RWPE1 (cell line): ENCODE results near the gene PTPRN.

Experiments used
- CTCF ChIA-PET: fragments of 350-600 bp; sonication (Branson Sonifier 250); formaldehyde crosslinking; extraction: SDS; loops from one replicate; lab custom pipeline; 2021; lab: Yijun Ruan, JAX
- POLR2A ChIA-PET: fragments of 400-600 bp; formaldehyde crosslinking; extraction: SDS; loops from one replicate; lab custom pipeline; 2020; ENCODE audit warnings: antibody characterized with exemption; ENCODE audit not compliant: low non-redundant PET; lab: Yijun Ruan, JAX
- DNase-seq: peaks from one replicate; pipeline ENCODE4 v3.0.0; 2012; ENCODE audit warnings: low spot score
- H3K27ac ChIP-seq: fragments of 450-650 bp; 2 replicates; pipeline ENCODE4 v1.5.1; 2017
- CTCF ChIP-seq: fragments of 450-650 bp; conservative IDR thresholded peaks from 2 replicates; pipeline ENCODE4 v1.5.1; 2017; ENCODE audit warnings: low read depth, mild to moderate bottlenecking

Gene PTPRN

GRCh38 chr2:219254590-219255201 is 54.5 kb downstream of the PTPRN start:
- POLR2A ChIA-PET: interaction anchor here (1.7 to 4.9 kb wide), 3 partner anchors 9 to 24 kb away, joined by 6 to 35 read pairs (median 10); partner anchors contain the start of genes DNAJB2, GLB1L and STK16
- no peak for TF ChIP-seq CTCF
- H3K27ac ChIP-seq: no peak overlapping the region
- DNase-seq: no peak
- CTCF ChIA-PET: interaction anchor here (2.4 to 3.2 kb wide), 2 partner anchors 23 to 40 kb away, joined by 18 to 20 read pairs; no protein-coding TSS in a partner anchor

GRCh38 chr2:219253753-219254589 is 55.2 kb downstream of the PTPRN start, which contains the start of gene TUBA4A:
Gene TUBA4A (minus strand): TSS chr2:219253918. CDS start chr2:219253858, 60 bp downstream.
- no peak for TF ChIP-seq CTCF
- CTCF ChIA-PET: interaction anchor here (0.6 to 3.2 kb wide), 7 partner anchors 23 to 94 kb away, joined by 3 to 22 read pairs (median 4); partner anchors contain the start of gene DNAJB2
- peak; percentile 92 for DNase-seq
- peak within 1 kb of the TSS; percentile 98 for H3K27ac ChIP-seq
- POLR2A ChIA-PET: interaction anchor here (0.6 to 4.9 kb wide), 5 partner anchors 9 to 463 kb away, joined by 3 to 35 read pairs (median 6); partner anchors contain the start of genes DNAJB2, GLB1L and STK16

- peak within 1 kb of the TSS; percentile 98 for H3K27ac ChIP-seq
- CTCF ChIA-PET: interaction anchor here (0.6 to 3.2 kb wide), 8 partner anchors 25 to 94 kb away, joined by 3 to 22 read pairs (median 6); partner anchors contain the start of gene DNAJB2
- TF ChIP-seq CTCF: no peak
- POLR2A ChIA-PET: interaction anchor here (0.6 to 4.9 kb wide), 11 partner anchors 9 to 463 kb away, joined by 3 to 35 read pairs (median 4); partner anchors contain the start of genes DNAJB2 and OBSL1
- DNase-seq: peak; percentile 72
These were observed 56.1 kb downstream of the PTPRN start, which contains the start of gene TUBA4B for GRCh38 chr2:219252900-219253752. Gene TUBA4B (plus strand): TSS chr2:219253243. CDS start chr2:219253408, 165 bp downstream.

GRCh38 chr2:219252570-219252899 is 56.7 kb downstream of the PTPRN start:
- TF ChIP-seq CTCF: no peak
- ChIA-PET CTCF (interaction anchor here (0.6 to 2.5 kb wide), 4 partner anchors 26 to 45 kb away, joined by 3 to 22 read pairs (median 13); partner anchors contain the start of gene DNAJB2), POLR2A (interaction anchor here (0.6 to 4.9 kb wide), 11 partner anchors 8 to 319 kb away, joined by 3 to 35 read pairs (median 4); partner anchors contain the start of genes DNAJB2 and OBSL1)
- H3K27ac ChIP-seq: peak overlapping the region; percentile 98
- DNase-seq: peak; percentile 17

- ChIA-PET POLR2A (interaction anchor here (0.6 to 4.9 kb wide), 6 partner anchors 21 to 319 kb away, joined by 3 to 35 read pairs (median 6); partner anchors contain the start of genes DNAJB2 and OBSL1), CTCF (interaction anchor here (1.4 to 2.5 kb wide), 3 partner anchors 26 to 46 kb away, joined by 7 to 22 read pairs (median 19); partner anchors contain the start of gene DNAJB2)
- peak overlapping the region; percentile 98 for H3K27ac ChIP-seq
- peak; percentile 45 for DNase-seq
- no peak for TF ChIP-seq CTCF
These were observed 57.1 kb downstream of the PTPRN start for GRCh38 chr2:219252084-219252483.
